Ramos (cell line): ENCODE results near the gene ANXA8L1.
"Not testable (repeated sequence)": the region's sequence is repeated elsewhere in the genome, so short reads cannot be mapped to it uniquely, and the experiment has no call there.

ENCODE experiments used
- in situ Hi-C: fragments of 300-500 bp; cut with MboI; formaldehyde crosslinking; loops from one replicate; pipeline ENCODE4 v1.14.3; 2022; ENCODE audit warnings: low sequenced_read_pairs; ENCODE audit not compliant: unreplicated experiment

The ANXA8L1 gene

DNA sequence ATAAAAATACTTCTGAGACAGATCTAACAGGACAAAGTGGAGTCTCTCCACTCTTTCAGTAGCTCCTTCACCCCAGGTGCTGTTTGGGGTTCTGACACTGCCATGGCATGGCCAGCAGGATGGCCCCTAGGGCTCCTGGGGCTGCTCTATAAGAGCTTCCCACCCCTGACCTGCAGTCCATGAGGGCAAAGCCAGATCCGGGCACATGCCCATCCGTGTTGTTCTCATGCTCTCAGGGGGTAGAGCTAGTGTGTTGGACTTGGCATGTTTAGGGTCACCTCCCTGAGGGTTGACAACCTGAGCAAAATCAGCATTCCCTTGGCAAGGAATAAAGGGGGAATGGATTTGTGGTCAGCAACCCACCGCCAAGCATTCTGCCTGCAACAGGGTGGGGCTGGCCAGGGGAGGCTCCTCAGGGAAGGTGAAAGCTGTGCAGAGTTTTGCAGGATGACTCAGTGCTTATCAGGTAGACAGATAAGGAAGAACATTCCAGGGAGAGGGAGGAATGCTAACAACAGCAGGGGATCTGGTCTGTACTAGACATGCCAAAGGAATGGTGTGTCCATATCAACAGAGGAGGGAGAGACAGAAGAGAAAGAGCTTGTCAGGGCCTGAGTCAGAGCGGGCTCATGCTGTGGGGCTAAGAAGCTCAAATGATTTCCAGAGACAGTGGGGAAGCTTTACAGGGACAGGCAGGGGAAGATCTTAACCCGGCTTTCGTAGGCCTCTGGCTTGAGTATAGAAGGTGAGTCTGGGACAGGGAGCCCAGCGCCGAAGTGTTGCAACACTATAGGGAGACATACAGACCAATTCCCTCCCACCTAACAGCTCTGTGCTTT is 21.1 kb downstream of the ANXA8L1 start:
- in situ Hi-C loops = not testable (repeated sequence)

DNA sequence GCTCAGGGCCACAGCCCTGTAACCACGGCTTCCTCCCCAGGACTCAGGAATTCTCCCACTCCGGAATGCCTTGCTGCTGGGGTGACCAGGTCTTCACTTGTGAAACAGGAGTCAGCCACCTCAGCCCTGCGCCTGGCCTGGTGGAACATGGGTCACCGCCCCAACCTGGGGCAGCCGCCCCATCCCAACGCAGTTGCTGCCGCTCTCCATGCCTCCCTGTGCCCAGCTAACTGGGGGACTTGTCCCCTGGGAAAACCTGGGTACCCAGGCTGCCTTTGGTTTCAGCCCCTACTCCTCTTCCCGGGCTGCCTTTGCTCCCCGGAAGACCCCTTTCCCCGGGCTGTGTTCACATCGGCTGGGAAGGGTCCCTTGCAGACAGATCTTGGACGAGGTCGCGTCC is 22.2 kb downstream of the ANXA8L1 start:
- in situ Hi-C loops = not testable (repeated sequence)

DNA sequence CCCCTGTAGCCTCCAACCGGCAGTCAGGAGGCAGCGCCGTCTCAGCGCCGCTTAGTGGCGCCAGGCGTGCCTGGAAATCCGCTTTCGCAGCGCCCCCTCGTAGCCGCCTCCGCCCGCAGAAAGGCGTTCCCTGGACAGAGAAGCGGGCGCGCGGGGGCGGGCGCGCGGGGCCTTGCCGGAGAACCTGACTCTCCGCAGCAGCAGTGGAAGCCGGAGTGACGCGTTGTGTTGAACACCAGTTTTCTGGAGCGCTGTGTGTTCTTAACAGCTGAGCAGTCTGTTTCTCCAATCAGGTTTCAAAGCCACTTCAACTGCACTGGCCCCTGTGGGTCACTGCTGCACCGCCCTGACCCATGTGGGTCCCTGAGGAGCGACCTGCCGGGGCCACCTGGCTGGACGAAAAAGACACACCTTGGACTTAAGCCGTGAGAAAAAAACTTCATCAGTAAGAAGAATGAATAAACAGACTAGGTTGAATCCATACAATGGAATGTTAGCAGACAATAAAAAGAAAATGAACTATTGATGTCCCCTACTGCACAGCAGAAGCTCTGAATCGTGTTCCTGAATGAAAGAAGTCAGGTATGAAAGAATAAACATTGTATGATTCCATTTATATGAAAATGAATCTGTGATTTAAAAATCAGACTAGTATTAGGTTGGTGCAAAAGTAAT is 22.8 kb downstream of the ANXA8L1 start:
- in situ Hi-C loops = not testable (repeated sequence)

DNA sequence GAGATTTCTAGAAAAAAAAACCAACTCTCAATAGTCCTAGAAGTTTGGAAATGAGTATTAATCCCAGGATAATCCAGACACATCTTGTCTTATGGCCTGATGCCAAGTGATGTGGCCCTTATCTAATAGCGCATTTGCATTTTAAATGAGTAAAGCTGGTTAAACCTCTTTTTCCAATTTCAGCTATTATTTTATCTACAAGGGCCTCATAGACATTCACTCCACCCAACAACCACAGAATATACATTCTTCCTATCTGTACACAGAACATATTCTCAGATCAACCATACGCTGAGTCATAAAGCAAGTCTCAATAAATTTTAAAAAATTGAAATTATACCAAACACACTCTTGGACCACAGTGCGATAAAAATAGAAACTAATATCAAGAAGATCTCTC is 34.0 kb downstream of the ANXA8L1 start:
- in situ Hi-C loops = not testable (repeated sequence)

DNA sequence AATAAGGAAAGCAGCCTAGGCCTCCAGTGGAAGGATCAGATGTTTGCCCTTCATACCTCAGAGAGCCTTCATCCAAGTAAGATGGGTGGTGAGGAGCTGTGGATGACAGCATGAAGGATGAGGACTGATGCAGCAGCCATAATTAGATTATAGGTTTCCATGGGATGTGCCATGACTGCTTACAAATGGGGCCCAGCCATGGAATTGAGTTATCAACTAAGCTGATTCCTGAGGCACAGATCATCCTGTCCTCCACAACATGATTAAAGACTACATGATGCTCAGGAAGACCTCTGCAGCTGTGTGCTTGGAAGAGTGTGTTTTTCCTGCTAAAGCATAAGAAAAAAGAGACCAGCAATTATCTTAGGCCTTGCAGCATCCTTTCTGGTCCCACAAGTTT is 35.5 kb downstream of the ANXA8L1 start:
- in situ Hi-C loops = not testable (repeated sequence)

DNA sequence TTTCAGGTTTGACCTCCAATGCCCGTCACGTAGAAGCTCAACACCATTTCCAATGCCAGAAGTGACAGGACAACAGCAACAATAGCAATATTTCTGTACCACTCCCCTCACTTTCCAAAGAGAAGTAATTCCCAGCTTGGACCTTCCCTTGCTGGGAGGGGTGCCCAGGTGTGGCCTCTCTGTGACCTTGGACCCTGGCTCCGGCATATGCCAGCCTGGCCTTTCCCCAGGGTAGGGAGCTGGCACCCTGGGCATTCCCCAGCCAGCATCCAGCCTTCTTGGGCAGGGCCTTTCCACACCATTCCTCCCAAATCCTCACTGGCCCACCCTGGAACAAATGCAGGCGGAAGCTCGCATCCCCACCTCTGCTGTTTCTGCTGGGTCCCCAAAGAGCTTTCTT is 37.1 kb downstream of the ANXA8L1 start:
- in situ Hi-C loops = not testable (repeated sequence)

DNA sequence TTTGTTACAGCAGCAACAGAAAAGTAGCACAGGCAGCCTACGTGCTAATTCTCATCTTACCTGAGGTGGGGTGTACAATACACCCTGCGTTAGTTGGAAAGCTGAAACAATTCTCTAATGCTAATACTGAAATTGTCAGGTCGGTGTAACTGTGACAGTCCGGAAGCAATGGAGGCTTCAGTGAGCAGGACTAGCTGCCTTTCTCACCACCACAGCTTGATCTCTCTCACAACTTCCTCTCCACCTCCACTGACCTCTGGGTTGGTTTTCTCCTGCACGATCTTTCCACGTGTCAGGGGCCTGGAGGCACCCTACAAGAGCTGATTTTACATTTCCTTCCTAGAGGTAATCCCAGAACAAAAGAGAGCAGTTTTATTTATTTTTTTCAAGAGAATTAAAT is 39.7 kb downstream of the ANXA8L1 start:
- in situ Hi-C loops = not testable (repeated sequence)

DNA sequence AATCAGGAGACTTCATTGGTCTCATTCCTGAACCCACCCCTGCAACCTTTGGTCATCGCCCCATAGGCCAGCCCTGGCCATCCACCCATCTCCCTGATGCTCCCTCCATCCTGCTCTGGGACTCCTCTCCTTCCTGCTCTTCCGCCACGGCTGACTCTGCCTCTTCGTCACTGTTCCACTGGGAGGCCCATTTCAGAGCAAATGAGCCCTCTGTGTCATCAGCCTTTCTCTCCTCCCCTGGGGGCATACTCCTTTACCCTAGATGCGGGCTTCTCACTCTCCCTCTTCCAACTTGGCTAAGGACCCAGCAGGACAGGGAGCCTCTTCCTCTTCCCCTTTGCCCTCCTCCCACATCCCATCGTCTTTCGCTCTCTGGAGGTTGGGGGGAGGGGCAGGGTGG is 42.7 kb downstream of the ANXA8L1 start:
- in situ Hi-C loops = not testable (repeated sequence)

DNA sequence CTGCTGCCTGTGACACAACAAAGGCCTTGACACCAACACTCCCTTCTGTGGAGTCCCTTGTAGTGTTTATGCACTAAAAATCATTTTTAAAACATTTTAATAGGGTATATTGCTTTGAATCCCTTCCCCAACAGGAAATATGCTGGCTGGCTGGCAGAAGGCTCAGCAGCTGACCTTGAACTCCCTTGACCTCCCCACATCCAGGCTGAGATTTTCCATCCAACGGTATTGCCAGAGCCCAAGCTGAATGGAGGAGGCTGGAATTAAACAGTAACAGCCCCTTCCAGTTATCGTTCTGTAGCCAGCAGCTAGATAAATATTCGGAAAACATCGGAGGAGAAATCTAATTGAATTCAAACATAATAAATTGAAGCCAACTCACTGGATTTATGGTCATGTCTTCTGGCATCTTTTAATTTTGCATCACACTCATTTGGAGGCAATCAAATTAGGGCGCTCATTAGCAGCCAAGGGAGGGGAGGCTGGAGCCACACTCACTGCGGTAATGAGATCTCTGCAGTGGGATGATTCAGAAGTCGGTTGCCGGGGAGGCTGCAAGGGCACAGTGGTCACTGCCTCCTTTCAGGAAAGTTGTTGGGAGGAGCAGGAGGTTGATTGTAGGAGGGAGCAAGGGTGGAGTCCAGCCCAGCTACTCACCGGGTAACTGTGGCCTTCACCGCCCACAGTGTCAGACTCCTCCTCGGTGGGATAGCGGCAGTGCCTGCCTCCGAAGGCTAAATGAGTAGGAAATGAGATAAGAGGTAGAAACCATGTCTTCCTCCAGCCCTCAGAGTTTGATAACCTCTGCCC is 44.2 kb downstream of the ANXA8L1 start:
- in situ Hi-C loops = not testable (repeated sequence)

DNA sequence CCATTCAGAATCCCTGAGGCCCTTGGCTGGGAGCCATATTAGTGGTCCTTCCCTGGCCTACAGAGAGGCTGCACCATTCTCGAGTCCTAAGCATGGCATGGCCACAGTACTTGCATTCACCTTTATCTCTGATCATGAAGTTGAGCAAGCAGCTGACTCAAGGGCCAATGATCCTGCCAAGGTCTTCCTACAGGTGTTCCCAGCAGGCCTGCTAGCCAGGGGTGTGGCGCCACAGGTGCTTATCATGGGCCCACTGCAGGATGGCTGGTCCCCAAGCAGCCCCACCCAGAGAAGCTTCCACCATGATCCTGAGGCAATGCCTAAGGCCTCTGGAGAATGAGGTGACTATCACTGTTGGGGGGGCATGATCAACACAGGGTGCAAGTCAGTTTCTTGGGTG is 48.0 kb downstream of the ANXA8L1 start:
- in situ Hi-C loops = not testable (repeated sequence)

DNA sequence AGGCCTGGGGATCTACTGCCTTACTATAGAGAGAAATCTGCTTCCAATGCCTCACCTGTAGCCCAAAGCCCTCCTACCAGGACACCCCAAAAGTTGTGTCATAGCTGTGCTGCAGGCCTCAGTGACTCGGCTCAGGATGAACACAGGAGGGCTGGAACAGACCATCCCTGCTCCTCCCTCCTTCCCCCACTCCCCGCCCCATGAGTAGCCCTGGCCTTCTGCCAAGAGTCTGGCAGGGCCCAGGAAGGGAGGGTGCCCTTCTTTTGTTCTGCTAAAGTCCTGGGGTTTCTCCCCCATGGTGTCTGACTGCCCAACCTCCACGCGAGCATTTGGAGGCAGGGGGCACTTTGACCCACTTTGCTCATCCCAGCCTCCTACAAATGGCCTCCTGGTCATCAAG is 65.4 kb downstream of the ANXA8L1 start:
- in situ Hi-C loops = not testable (repeated sequence)
